HG02623 (cell line): Measurements from ENCODE around the gene TXNRD1.
"Not testable (repeated sequence)": the region's sequence is repeated elsewhere in the genome, so short reads cannot be mapped to it uniquely, and the experiment has no call there.

Experiments
- ATAC-seq: cut with Tn5 transposase; IDR thresholded peaks from one replicate; pipeline ENCODE4 v1.9.1; 2021; ENCODE audit warnings: moderate library complexity; ENCODE audit not compliant: unreplicated experiment

TXNRD1 gene

GRCh38 chr12:104276273-104277131 lies 60.9 kb downstream of the TXNRD1 start:
- peak; percentile 71 for ATAC-seq

- no peak for ATAC-seq
Measured at GRCh38 chr12:104279164-104279563, 63.6 kb downstream of the TXNRD1 start.

GRCh38 chr12:104280111-104280510 lies 64.5 kb downstream of the TXNRD1 start:
- ATAC-seq, result no peak

- no peak for ATAC-seq
Measured at GRCh38 chr12:104280717-104281458, 65.3 kb downstream of the TXNRD1 start.

GRCh38 chr12:104281636-104282035 lies 66.1 kb downstream of the TXNRD1 start:
- ATAC-seq, result no peak

- no peak for ATAC-seq
Measured at GRCh38 chr12:104282109-104282508, 66.5 kb downstream of the TXNRD1 start.

GRCh38 chr12:104285740-104286515 lies 70.3 kb downstream of the TXNRD1 start:
- ATAC-seq, result no peak

- ATAC-seq, result peak; percentile 90
Measured at GRCh38 chr12:104286516-104287482, 71.2 kb downstream of the TXNRD1 start.

- ATAC-seq, result peak; percentile 38
Measured at GRCh38 chr12:104288635-104289274, 73.2 kb downstream of the TXNRD1 start.

- ATAC-seq, result no peak
Measured at GRCh38 chr12:104290320-104290719, 74.7 kb downstream of the TXNRD1 start.

- no peak for ATAC-seq
Measured at GRCh38 chr12:104290855-104291254, 75.3 kb downstream of the TXNRD1 start.

GRCh38 chr12:104291867-104292524 lies 76.4 kb downstream of the TXNRD1 start:
- ATAC-seq, result no peak

GRCh38 chr12:104292872-104293794 lies 77.6 kb downstream of the TXNRD1 start:
- ATAC-seq, result no peak

- ATAC-seq, result not testable (repeated sequence)
Measured at GRCh38 chr12:104294158-104294859, 78.7 kb downstream of the TXNRD1 start.

GRCh38 chr12:104294927-104295668 lies 79.5 kb downstream of the TXNRD1 start:
- no peak for ATAC-seq

GRCh38 chr12:104295954-104296353 lies 80.4 kb downstream of the TXNRD1 start:
- no peak for ATAC-seq

GRCh38 chr12:104296718-104297117 lies 81.1 kb downstream of the TXNRD1 start:
- no peak for ATAC-seq
